Middle frontal gyrus (tissue), 1 donor: Measurements from ENCODE around the gene RICTOR.

Experiments used
- DNase-seq: peaks from one replicate; pipeline ENCODE4 v3.0.0-alpha.2; 2015; ENCODE audit warnings: low spot score; ENCODE audit errors: extremely low spot score

Gene RICTOR

GRCh38 chr5:38891563-38891962, 182.6 kb downstream of the RICTOR start:
- no peak for DNase-seq

GRCh38 chr5:38889424-38889823, 184.8 kb downstream of the RICTOR start:
- DNase-seq = no peak

- DNase-seq = no peak
These were observed 186.2 kb downstream of the RICTOR start for GRCh38 chr5:38888041-38888440.
